CD14-positive monocyte (primary cell): ENCODE measurements around the gene OR51I2. TPM values are rescaled to one million over a fixed set of nuclear protein-coding genes. Genes with fewer than 3 reads are reported as not detected.

Experiments
- DNase-seq, 3 donors: peaks; one replicate each; pipeline ENCODE4 v3.0.0-alpha.2; 2011 to 2022
- H2AFZ ChIP-seq: 2 replicates; pipeline ENCODE4 v1.6.0; 2012; ENCODE audit warnings: mild to moderate bottlenecking, low read depth, low read length, inconsistent platforms; ENCODE audit not compliant: insufficient read depth, poor library complexity, severe bottlenecking
- H3K27ac ChIP-seq, 2 donors: 1 replicate in 1 of 2; 2 replicates in 1 of 2; pipeline ENCODE4 v1.5.1; 2012 to 2013; ENCODE audit warnings: low read length in 2 of 2, control low read depth in 1 of 2, inconsistent platforms in 1 of 2, low read depth in 1 of 2, mild to moderate bottlenecking in 1 of 2
- H3K27me3 ChIP-seq, 2 donors: one replicate each; pipeline versions ENCODE4 v1.6.0 to v1.6.1; 2011 to 2013; ENCODE audit warnings: low read length in 2 of 2; ENCODE audit not compliant: control insufficient read depth in 2 of 2, insufficient read depth in 2 of 2
- H3K36me3 ChIP-seq, 2 donors: replicated peaks in 1 of 2; 1 replicate in 1 of 2; 2 replicates in 1 of 2; pipeline versions ENCODE4 v1.5.1 to v1.6.1; 2012 to 2013; ENCODE audit warnings: low read length in 2 of 2, control low read depth in 1 of 2, inconsistent platforms in 1 of 2, mild to moderate bottlenecking in 1 of 2; ENCODE audit not compliant: insufficient read depth in 2 of 2, control insufficient read depth in 1 of 2
- H3K4me1 ChIP-seq, 2 donors: 1 replicate in 1 of 2; 2 replicates in 1 of 2; pipeline versions ENCODE4 v1.5.1 to v1.6.1; 2012 to 2013; ENCODE audit warnings: low read length in 2 of 2, control low read depth in 1 of 2, inconsistent platforms in 1 of 2, mild to moderate bottlenecking in 1 of 2, moderate library complexity in 1 of 2; ENCODE audit not compliant: insufficient read depth in 2 of 2, control insufficient read depth in 1 of 2
- H3K4me2 ChIP-seq: replicated peaks from 2 replicates; pipeline ENCODE3; 2012; ENCODE audit warnings: low read length, moderate library complexity, mild to moderate bottlenecking; ENCODE audit not compliant: poor library complexity, severe bottlenecking; ENCODE audit errors: extremely low read depth
- H3K4me3 ChIP-seq, 3 experiments: fragments of 200-600 bp in 1 of 3; sonication (generic) in 1 of 3; replicated peaks in 1 of 3; 1 replicate in 2 of 3; 2 replicates in 1 of 3; pipeline ENCODE4 v1.5.1; 2011 to 2013; ENCODE audit warnings: low read length in 3 of 3, mild to moderate bottlenecking in 3 of 3, control low read depth in 2 of 3, low read depth in 2 of 3, inconsistent platforms in 1 of 3, moderate library complexity in 1 of 3
- H3K79me2 ChIP-seq: 2 replicates; pipeline ENCODE4 v1.6.0; 2012; ENCODE audit warnings: mild to moderate bottlenecking, control low read depth, inconsistent platforms, low read length, moderate library complexity; ENCODE audit not compliant: insufficient read depth
- H3K9ac ChIP-seq: 2 replicates; pipeline ENCODE4 v1.6.0; 2017; ENCODE audit warnings: low read length, mild to moderate bottlenecking; ENCODE audit not compliant: insufficient read depth, poor library complexity, severe bottlenecking
- H3K9me3 ChIP-seq, 2 donors: replicated peaks in 1 of 2; 1 replicate in 1 of 2; 2 replicates in 1 of 2; pipeline versions ENCODE4 v1.5.1 to v1.6.1; 2012 to 2013; ENCODE audit warnings: low read length in 2 of 2, control low read depth in 1 of 2; ENCODE audit not compliant: control insufficient read depth in 1 of 2, insufficient read depth in 1 of 2
- H4K20me1 ChIP-seq: 2 replicates; pipeline ENCODE4 v1.6.0; 2012; ENCODE audit warnings: mild to moderate bottlenecking, low read length, control low read depth, moderate library complexity; ENCODE audit not compliant: insufficient read depth
- H3K27ac Mint-ChIP-seq, 7 donors: one replicate each; pipeline ENCODE4 v1.8.0; 2020; ENCODE audit warnings: mild to moderate bottlenecking in 7 of 7, mixed read lengths in 7 of 7, moderate library complexity in 6 of 7, inconsistent platforms in 2 of 7
- H3K27me3 Mint-ChIP-seq, 3 donors: one replicate each; pipeline ENCODE4 v1.8.0; 2021 to 2022; ENCODE audit warnings: low read depth in 3 of 3, mild to moderate bottlenecking in 3 of 3, mixed read lengths in 3 of 3, moderate library complexity in 3 of 3, inconsistent platforms in 1 of 3
- H3K36me3 Mint-ChIP-seq, 2 donors: one replicate each; pipeline ENCODE4 v1.8.0; 2020; ENCODE audit warnings: mixed read lengths in 2 of 2, inconsistent platforms in 1 of 2, mild to moderate bottlenecking in 1 of 2
- H3K4me1 Mint-ChIP-seq: one replicate; pipeline ENCODE4 v1.8.0; 2020; ENCODE audit warnings: mild to moderate bottlenecking, mixed read lengths
- H3K4me3 Mint-ChIP-seq, 2 donors: one replicate each; pipeline ENCODE4 v1.8.0; 2020; ENCODE audit warnings: mild to moderate bottlenecking in 2 of 2, mixed read lengths in 2 of 2, moderate library complexity in 1 of 2
- H3K9me3 Mint-ChIP-seq, 7 donors: one replicate each; pipeline ENCODE4 v1.8.0; 2020 to 2022; ENCODE audit warnings: mixed read lengths in 7 of 7, mild to moderate bottlenecking in 6 of 7, moderate library complexity in 6 of 7, inconsistent platforms in 2 of 7
- WGBS: methylation state at CpG from one replicate; pipeline ENCODE4 v1.1.5; 2013; ENCODE audit warnings: missing lambda C conversion rate; ENCODE audit not compliant: insufficient coverage; 5-methylcytosine and 5-hydroxymethylcytosine counted together
- intact Hi-C, 2 donors: fragments of 100-400 bp; cut with micrococcal nuclease; formaldehyde crosslinking; loops; one replicate each; pipeline versions ENCODE4 v1.15.0 to v1.15.1; 2023
- polyA plus RNA-seq, 3 donors: library from polyadenylated mRNA; depleted of rRNA in 1 of 3; unstranded in 2 of 3; stranded (reverse) in 1 of 3; fragments of 300-500 nt in 2 of 3; fragments of >200 nt in 1 of 3; fragmentation: Illumina TruSeq in 2 of 3; gene quantifications; 1 replicate in 2 of 3; 2 replicates in 1 of 3; pipeline ENCODE4 v1.2.3, GENCODE V29; 2012 to 2021
- TF ChIP-seq, protein P1 (sequence below): fragments of 200-600 bp; IDR thresholded peaks from one replicate; pipeline ENCODE4 v1.8.0; 2022; ENCODE audit warnings: antibody characterized with exemption, mild to moderate bottlenecking

The OR51I2 gene
- polyA plus RNA-seq, 3 donors, result not detected

DNA sequence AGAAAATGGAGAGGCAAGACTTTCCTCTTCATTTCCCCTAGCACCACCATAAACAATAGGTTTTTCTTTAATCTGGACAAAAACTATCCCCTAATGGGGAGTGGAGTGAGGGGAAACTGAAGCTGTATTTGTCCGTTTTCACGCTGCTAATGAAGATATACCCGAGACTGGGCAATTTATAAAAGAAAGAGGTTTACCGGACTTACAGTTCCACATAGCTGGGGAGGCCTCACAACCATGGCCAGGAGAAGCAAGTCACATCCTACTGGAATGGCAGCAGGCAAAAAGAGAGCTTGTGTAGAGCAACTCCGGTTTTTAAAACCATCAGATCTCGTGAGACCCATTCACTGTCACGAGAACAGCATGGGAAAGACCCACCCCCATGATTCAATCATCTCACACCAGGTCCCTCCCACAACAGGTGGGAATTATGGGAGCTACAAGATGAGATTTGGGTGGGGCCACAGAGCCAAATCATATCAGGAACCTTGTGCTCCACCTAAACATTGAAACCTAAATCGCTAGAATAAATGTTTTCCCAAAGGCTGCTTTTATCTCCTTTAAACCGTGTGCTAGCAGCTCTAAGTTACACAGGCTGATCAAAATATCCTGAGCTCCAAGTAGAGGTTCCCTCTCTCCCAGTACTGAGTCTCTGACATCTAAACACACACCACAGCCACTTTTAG, 56.4 kb downstream of the OR51I2 start:
- Histone ChIP-seq H3K4me3 (no peak overlapping the region), H2AFZ (no peak overlapping the region), H3K4me1 (no peaks in the 10 kb centered on the region), H4K20me1 (no peaks in the 10 kb centered on the region), H3K36me3 (no peaks in the 10 kb centered on the region), H3K79me2 (no peaks in the 10 kb centered on the region), H3K9ac (no peak overlapping the region), H3K9me3 (no peaks in the 10 kb centered on the region), H3K4me2 (no peak overlapping the region), H3K27me3 (no peaks in the 10 kb centered on the region), H3K27ac (no peak overlapping the region)
- H3K27ac Mint-ChIP-seq, result no peak overlapping the region
- 90% methylated on average over 2 of the region's 9 CpGs for WGBS
- H3K4me1 Mint-ChIP-seq, result no peaks in the 10 kb centered on the region
- DNase-seq, result no peak
- peaks cover 0 to 7% (median 3%) of the 10 kb centered on the region in 7 donors for H3K9me3 Mint-ChIP-seq
- H3K36me3 Mint-ChIP-seq, result no peaks in the 10 kb centered on the region
- no peak overlapping the region for H3K4me3 Mint-ChIP-seq
- intact Hi-C loops, result no loop called here
- TF ChIP-seq, protein P1, sequence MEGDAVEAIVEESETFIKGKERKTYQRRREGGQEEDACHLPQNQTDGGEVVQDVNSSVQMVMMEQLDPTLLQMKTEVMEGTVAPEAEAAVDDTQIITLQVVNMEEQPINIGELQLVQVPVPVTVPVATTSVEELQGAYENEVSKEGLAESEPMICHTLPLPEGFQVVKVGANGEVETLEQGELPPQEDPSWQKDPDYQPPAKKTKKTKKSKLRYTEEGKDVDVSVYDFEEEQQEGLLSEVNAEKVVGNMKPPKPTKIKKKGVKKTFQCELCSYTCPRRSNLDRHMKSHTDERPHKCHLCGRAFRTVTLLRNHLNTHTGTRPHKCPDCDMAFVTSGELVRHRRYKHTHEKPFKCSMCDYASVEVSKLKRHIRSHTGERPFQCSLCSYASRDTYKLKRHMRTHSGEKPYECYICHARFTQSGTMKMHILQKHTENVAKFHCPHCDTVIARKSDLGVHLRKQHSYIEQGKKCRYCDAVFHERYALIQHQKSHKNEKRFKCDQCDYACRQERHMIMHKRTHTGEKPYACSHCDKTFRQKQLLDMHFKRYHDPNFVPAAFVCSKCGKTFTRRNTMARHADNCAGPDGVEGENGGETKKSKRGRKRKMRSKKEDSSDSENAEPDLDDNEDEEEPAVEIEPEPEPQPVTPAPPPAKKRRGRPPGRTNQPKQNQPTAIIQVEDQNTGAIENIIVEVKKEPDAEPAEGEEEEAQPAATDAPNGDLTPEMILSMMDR, result no peak
- peaks cover 0 to 2% (median 1%) of the 10 kb centered on the region in 3 donors for H3K27me3 Mint-ChIP-seq

Other genes starting within 250 kb of the OR51I2 start
- gene OR51V1, start 248.6 kb upstream of the OR51I2 start, polyA plus RNA-seq, result not detected
- 100 to 1,000 TPM in 2 of 3 donors, 1 to 10 TPM in 1; 3.0 to 298 (median 278) TPM for gene HBB, start 222.3 kb upstream of the OR51I2 start, polyA plus RNA-seq
- not detected for gene HBD, start 214.8 kb upstream of the OR51I2 start, polyA plus RNA-seq
- not detected for gene HBG1, start 199.5 kb upstream of the OR51I2 start, polyA plus RNA-seq
- 1 to 10 TPM in 1 of 3 donors, not detected in 2; 5.1 TPM for gene HBG2, start 194.5 kb upstream of the OR51I2 start, polyA plus RNA-seq
- not detected for gene HBE1, start 179.4 kb upstream of the OR51I2 start, polyA plus RNA-seq
- not detected for gene OR51B4, start 147.4 kb upstream of the OR51I2 start, polyA plus RNA-seq
- not detected for gene OR51B2, start 125.0 kb upstream of the OR51I2 start, polyA plus RNA-seq
- not detected for gene OR51B5, start 105.8 kb upstream of the OR51I2 start, polyA plus RNA-seq
- gene OR51B6, start 97.8 kb upstream of the OR51I2 start, polyA plus RNA-seq, result not detected
- not detected for gene OR51M1, start 65.5 kb upstream of the OR51I2 start, polyA plus RNA-seq
- gene OR51Q1, start 27.2 kb upstream of the OR51I2 start, polyA plus RNA-seq, result not detected
- not detected for gene OR51I1, start 7.8 kb upstream of the OR51I2 start, polyA plus RNA-seq
- gene OR52D1, start 39.4 kb downstream of the OR51I2 start, polyA plus RNA-seq, result not detected
- gene UBQLN3, start 60.6 kb downstream of the OR51I2 start, polyA plus RNA-seq, result not detected
- gene UBQLNL, start 67.4 kb downstream of the OR51I2 start, polyA plus RNA-seq, result under 1 TPM in 1 of 3 donors, not detected in 2; 0.33 TPM
- gene OR52H1, start 99.2 kb downstream of the OR51I2 start, polyA plus RNA-seq, result not detected
- gene OR52B6, start 131.6 kb downstream of the OR51I2 start, polyA plus RNA-seq, result not detected
- under 1 TPM; 0.11 to 0.44 (median 0.15) TPM for gene TRIM6, start 147.3 kb downstream of the OR51I2 start, polyA plus RNA-seq
- gene TRIM34, start 175.7 kb downstream of the OR51I2 start, polyA plus RNA-seq, result 10 to 100 TPM; 21.9 to 25.7 (median 23.5) TPM
- gene TRIM5, start 235.8 kb downstream of the OR51I2 start, polyA plus RNA-seq, result 10 to 100 TPM in 2 of 3 donors, 1 to 10 TPM in 1; 9.4 to 14.4 (median 10.6) TPM
- 100 to 1,000 TPM; 122 to 277 (median 132) TPM for gene TRIM22, start 240.5 kb downstream of the OR51I2 start, polyA plus RNA-seq